ENCODE measurements around the gene ABHD17C.

Gene ABHD17C

GRCh38 chr15:80790236-80790635 lies 95.1 kb downstream of the ABHD17C start:
- no peak for DNase-seq

GRCh38 chr15:80791004-80791403 lies 95.9 kb downstream of the ABHD17C start:
- no peak for DNase-seq

- DNase-seq, result no peak
Measured at GRCh38 chr15:80796407-80796806, 101.3 kb downstream of the ABHD17C start.

- DNase-seq, result no peak
Measured at GRCh38 chr15:80798911-80799310, 103.8 kb downstream of the ABHD17C start.

- DNase-seq, result no peak
Measured at GRCh38 chr15:80800067-80800466, 105.0 kb downstream of the ABHD17C start.

GRCh38 chr15:80801891-80802680 lies 107.0 kb downstream of the ABHD17C start:
- DNase-seq, result no peak

- peak; percentile 57 for DNase-seq
Measured at GRCh38 chr15:80803580-80804525, 108.7 kb downstream of the ABHD17C start.

GRCh38 chr15:80804970-80805495 lies 109.9 kb downstream of the ABHD17C start:
- DNase-seq, result peak; percentile 58
